ENCODE data around the gene SYNDIG1. TPM values are rescaled to one million over a fixed set of nuclear protein-coding genes. Genes with fewer than 3 reads are reported as not detected.

Gene SYNDIG1
- total and polyA plus RNA-seq, 2 of the 4 experiments (the other 2 are of a cell fraction): not detected

DNA sequence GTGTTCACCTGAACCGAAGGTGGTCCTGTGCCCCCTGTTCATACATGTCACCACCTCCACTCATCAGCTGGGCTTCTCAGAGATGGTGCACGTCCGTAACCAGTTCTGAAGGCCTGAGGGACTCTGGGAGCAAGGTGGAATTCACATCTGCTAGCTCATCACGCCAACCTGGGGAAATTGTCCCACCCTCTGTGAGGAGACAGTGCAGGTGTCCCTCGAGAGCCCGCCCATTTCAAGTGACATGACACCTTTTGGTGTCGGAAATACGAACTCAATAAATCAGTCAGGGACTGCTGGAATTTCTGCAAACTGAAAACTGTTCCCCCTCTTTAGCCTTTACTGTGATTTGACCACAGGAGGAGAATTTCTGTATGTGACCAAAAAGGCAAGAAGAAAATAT lies 99.4 kb downstream of the SYNDIG1 start:
- Histone ChIP-seq H2BK5ac (ENCODE audit: low read depth, low read length, poor library complexity, severe bottlenecking) (no peak overlapping the region), H3K4ac (ENCODE audit: low read depth, low read length) (no peak overlapping the region), H4K20me1 (ENCODE audit: insufficient read depth, low read length) (no peaks in the 10 kb centered on the region), H3K56ac (ENCODE audit: extremely low read depth, insufficient read depth, low read length) (no peak overlapping the region), H4K91ac (ENCODE audit: insufficient read depth, low read depth, low read length) (no peak overlapping the region), H3K14ac (replicated peaks; ENCODE audit: low read depth, low read length) (no peak overlapping the region), H2BK120ac (ENCODE audit: low read depth, low read length) (no peak overlapping the region), H4K8ac (ENCODE audit: low read depth in 2 of 2, low read length in 2 of 2) (no peak overlapping the region), H2AK5ac (ENCODE audit: low read depth, low read length) (no peak overlapping the region), H2BK15ac (ENCODE audit: low read depth, low read length) (no peak overlapping the region), H3K27ac (ENCODE audit: insufficient read depth, low read length) (no peak overlapping the region), H3K23ac (ENCODE audit: low read depth, low read length) (no peak overlapping the region), H2BK20ac (ENCODE audit: low read depth, low read length) (no peak overlapping the region), H3K9me1 (ENCODE audit: insufficient read depth, low read length) (no peaks in the 10 kb centered on the region), H2AK9ac (replicated peaks; ENCODE audit: low read depth, low read length, poor library complexity) (no peak overlapping the region), H3K9me3 (ENCODE audit: control insufficient read depth, insufficient read depth, low read length) (no peaks in the 10 kb centered on the region), H3K9ac (ENCODE audit: low read depth, low read length) (no peak overlapping the region), H4K5ac (ENCODE audit: low read depth, low read length) (no peak overlapping the region), H3K4me3 (ENCODE audit: insufficient read depth, low read depth, low read length) (no peak overlapping the region), H3K4me1 (ENCODE audit: control insufficient read depth, insufficient read depth, low read length) (no peaks in the 10 kb centered on the region), H3K79me1 (ENCODE audit: low read depth in 1 of 2, low read length in 2 of 2) (no peaks in the 10 kb centered on the region), H3K36me3 (ENCODE audit: control insufficient read depth, insufficient read depth, low read length) (no peaks in the 10 kb centered on the region), H3K18ac (ENCODE audit: low read depth, low read length) (no peak overlapping the region), H2AFZ (replicated peaks; ENCODE audit: low read length, poor library complexity) (no peak overlapping the region), H3K4me2 (ENCODE audit: low read depth, low read length) (no peak overlapping the region), H3K27me3 (ENCODE audit: control insufficient read depth, insufficient read depth, low read length) (peaks cover 7% of the 10 kb centered on the region)
- ChIA-PET CTCF (no interaction called here), POLR2A (ENCODE audit: unreplicated experiment) (no interaction called here)
- ATAC-seq (ENCODE audit: low read depth): no peak
- WGBS, 2 experiments (ENCODE audit: extremely low coverage in 2 of 2, insufficient read length in 1 of 2): 40% methylated on average over 2 of the region's 8 CpGs; no CpG with 5 or more reads in 1 of the 2 experiments
- intact Hi-C loops (cut with micrococcal nuclease): no loop called here
- BruUV-seq (replicated peaks): no TSS peak
- DNase-seq: no peak
- TF ChIP-seq MAFK (IDR thresholded peaks at IDR 0.05; ENCODE audit: low read depth, low read length) (no peak), NFE2L2 (IDR thresholded peaks at IDR 0.05; ENCODE audit: low read depth, low read length) (no peak), RFX5 (IDR thresholded peaks at IDR 0.05; ENCODE audit: low read depth, low read length) (no peak), RAD21 (IDR thresholded peaks at IDR 0.05; ENCODE audit: low read length) (no peak), SMC3 (IDR thresholded peaks at IDR 0.05; ENCODE audit: low read depth, low read length) (no peak), MAZ (IDR thresholded peaks at IDR 0.05; ENCODE audit: borderline replicate concordance, low read depth, low read length) (no peak), POLR2A (IDR thresholded peaks at IDR 0.05; ENCODE audit: low read depth, low read length) (no peak), MXI1 (IDR thresholded peaks at IDR 0.05; ENCODE audit: borderline replicate concordance, low read depth, low read length) (no peak)
- TF ChIP-seq, protein P1, sequence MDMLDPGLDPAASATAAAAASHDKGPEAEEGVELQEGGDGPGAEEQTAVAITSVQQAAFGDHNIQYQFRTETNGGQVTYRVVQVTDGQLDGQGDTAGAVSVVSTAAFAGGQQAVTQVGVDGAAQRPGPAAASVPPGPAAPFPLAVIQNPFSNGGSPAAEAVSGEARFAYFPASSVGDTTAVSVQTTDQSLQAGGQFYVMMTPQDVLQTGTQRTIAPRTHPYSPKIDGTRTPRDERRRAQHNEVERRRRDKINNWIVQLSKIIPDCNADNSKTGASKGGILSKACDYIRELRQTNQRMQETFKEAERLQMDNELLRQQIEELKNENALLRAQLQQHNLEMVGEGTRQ (IDR thresholded peaks at IDR 0.05; ENCODE audit: low read depth, low read length): no peak
- dilution Hi-C loops (cut with HindIII; ENCODE audit: low sequenced_read_pairs, unreplicated experiment): no loop called here
- in situ Hi-C loops (cut with MboI; ENCODE audit: low sequenced_read_pairs): no loop called here

Data from IMR-90 (cell line).